HCT116 (cell line): ENCODE results near the gene HSD17B1. TPM values are rescaled to one million over a fixed set of nuclear protein-coding genes. Genes with fewer than 3 reads are reported as not detected.

Source experiments
- ATAC-seq: fragments of 200-7000 bp; cut with Tn5 transposase; 2 replicates; pipeline ENCODE4 v1.9.1; 2020; ENCODE audit warnings: mild to moderate bottlenecking, moderate library complexity
- BruUV-seq: library from RNA; stranded (reverse); fragments of 400-500 nt; replicated peaks from 2 replicates; lab custom pipeline; 2021; lab: Mats Ljungman, UMichigan
- CTCF ChIA-PET: fragments of 300-600 bp; sonication (Branson Sonifier 250); formaldehyde crosslinking; loops from one replicate; lab custom pipeline; 2021; ENCODE audit warnings: antibody characterized with exemption; lab: Charles Lee
- POLR2A ChIA-PET: fragments of 300-600, 350-600 bp; sonication (Branson Sonifier 250); formaldehyde crosslinking; loops from one replicate; lab custom pipeline; 2021; ENCODE audit warnings: antibody characterized with exemption; lab: Charles Lee
- RAD21 ChIA-PET, 2 experiments: fragments of 300-600 bp; sonication (Branson Sonifier 250); formaldehyde crosslinking; loops; one replicate each; lab custom pipeline; 2023; ENCODE audit warnings: low total read pairs in 2 of 2; ENCODE audit not compliant: uncharacterized antibody in 2 of 2, unreplicated experiment in 2 of 2, low non-redundant PET in 1 of 2; lab: Charles Lee
- DNase-seq: peaks from one replicate; pipeline ENCODE4 v3.0.0-alpha.2; 2010; ENCODE audit warnings: low read depth, low spot score
- H2AFZ ChIP-seq: fragments of 200-600 bp; shearing (Covaris generic), sonication (generic); 2 replicates; pipeline ENCODE4 v1.6.1; 2017; ENCODE audit warnings: low read depth, mixed run types, mixed read lengths, antibody characterized with exemption, low read length; ENCODE audit not compliant: poor library complexity, severe bottlenecking
- H3K27ac ChIP-seq: 2 replicates; pipeline ENCODE4 v1.5.1; 2012; ENCODE audit warnings: low read depth, low read length
- H3K27me3 ChIP-seq: fragments of 200-600 bp; sonication (generic); 2 replicates; pipeline ENCODE4 v1.6.1; 2016; ENCODE audit warnings: mixed run types, low read length, mixed read lengths; ENCODE audit not compliant: insufficient read depth
- H3K36me3 ChIP-seq, 2 experiments: fragments of 200-500 bp in 1 of 2; fragments of 200-600 bp in 1 of 2; sonication (Bioruptor generic) in 1 of 2; sonication (generic) in 1 of 2; 2 replicates each; pipeline versions ENCODE4 v1.5.1 to v1.6.1; 2014 to 2016; ENCODE audit warnings: low read length in 2 of 2, inconsistent platforms in 1 of 2, mixed read lengths in 1 of 2, mixed run types in 1 of 2; ENCODE audit not compliant: insufficient read depth in 2 of 2, control insufficient read depth in 1 of 2
- H3K4me1 ChIP-seq, 2 experiments: fragments of 200-600 bp in 1 of 2; sonication (generic) in 1 of 2; 2 replicates each; pipeline versions ENCODE4 v1.5.1 to v1.6.1; 2012 to 2017; ENCODE audit warnings: low read length in 2 of 2, inconsistent platforms in 1 of 2, mild to moderate bottlenecking in 1 of 2, mixed read lengths in 1 of 2, mixed run types in 1 of 2, moderate library complexity in 1 of 2; ENCODE audit not compliant: insufficient read depth in 2 of 2, control insufficient read depth in 1 of 2
- H3K4me2 ChIP-seq: fragments of 200-600 bp; sonication (generic); 2 replicates; pipeline ENCODE4 v1.6.1; 2017; ENCODE audit warnings: mixed run types, low read length, mixed read lengths
- H3K4me3 ChIP-seq, 2 experiments: fragments of 200-600 bp in 1 of 2; sonication (generic) in 1 of 2; replicated peaks in 1 of 2; 2 replicates each; pipeline ENCODE4 v1.5.1; 2011 to 2016; ENCODE audit warnings: low read length in 2 of 2, control low read depth in 1 of 2, low read depth in 1 of 2, mild to moderate bottlenecking in 1 of 2, mixed read lengths in 1 of 2, mixed run types in 1 of 2
- H3K79me2 ChIP-seq: fragments of 200-600 bp; sonication (generic); 2 replicates; pipeline ENCODE4 v1.6.1; 2017; ENCODE audit warnings: mild to moderate bottlenecking, mixed run types, low read length, moderate library complexity, mixed read lengths; ENCODE audit not compliant: insufficient read depth
- H3K9ac ChIP-seq: fragments of 200-600 bp; sonication (generic); 2 replicates; pipeline ENCODE4 v1.6.1; 2016; ENCODE audit warnings: low read length, mixed read lengths
- H3K9me2 ChIP-seq: fragments of 200-600 bp; sonication (generic), shearing (Covaris generic); 2 replicates; pipeline ENCODE4 v1.6.1; 2017; ENCODE audit warnings: mixed run types, mild to moderate bottlenecking, moderate library complexity; ENCODE audit not compliant: insufficient read depth
- H3K9me3 ChIP-seq, 2 experiments: fragments of 200-500 bp in 1 of 2; fragments of 200-600 bp in 1 of 2; sonication (Bioruptor generic) in 1 of 2; sonication (generic) in 1 of 2; 2 replicates each; pipeline ENCODE4 v1.6.1; 2014 to 2017; ENCODE audit warnings: low read length in 2 of 2, mixed read lengths in 2 of 2, inconsistent platforms in 1 of 2, low read depth in 1 of 2, mild to moderate bottlenecking in 1 of 2, mixed run types in 1 of 2, moderate library complexity in 1 of 2; ENCODE audit not compliant: control insufficient read depth in 1 of 2, insufficient read depth in 1 of 2
- H4K20me1 ChIP-seq: fragments of 200-600 bp; sonication (generic), shearing (Covaris generic); 2 replicates; pipeline ENCODE4 v1.6.1; 2017; ENCODE audit warnings: mixed run types, mild to moderate bottlenecking, moderate library complexity; ENCODE audit not compliant: insufficient read depth
- CBX3 ChIP-seq: IDR thresholded peaks from 2 replicates; pipeline ENCODE4 v1.6.1; 2012; ENCODE audit warnings: low read depth
- CEBPB ChIP-seq: IDR thresholded peaks from 2 replicates; pipeline ENCODE4 v1.6.1; 2012; ENCODE audit warnings: low read depth
- EGR1 ChIP-seq: IDR thresholded peaks from 2 replicates; pipeline ENCODE4 v1.6.1; 2012; ENCODE audit warnings: low read depth
- ELF1 ChIP-seq: IDR thresholded peaks from 2 replicates; pipeline ENCODE4 v1.6.1; 2012; ENCODE audit warnings: low read depth, borderline replicate concordance
- EZH2 ChIP-seq: fragments of 200-600 bp; sonication (generic); IDR thresholded peaks from 2 replicates; pipeline ENCODE4 v1.6.1; 2017; ENCODE audit warnings: antibody characterized with exemption, mixed run types
- EZH2phosphoT487 ChIP-seq: fragments of 200-600 bp; IDR thresholded peaks from 2 replicates; pipeline ENCODE4 v1.6.1; 2018; ENCODE audit warnings: antibody characterized with exemption, borderline replicate concordance
- FOSL1 ChIP-seq: IDR thresholded peaks from 2 replicates; pipeline ENCODE4 v1.6.1; 2012; ENCODE audit warnings: low read depth
- MAX ChIP-seq: IDR thresholded peaks from 2 replicates; pipeline ENCODE4 v1.6.1; 2012
- POLR2A ChIP-seq: IDR thresholded peaks from 2 replicates; pipeline ENCODE4 v1.7.0; 2011; ENCODE audit warnings: borderline replicate concordance; ENCODE audit not compliant: insufficient read depth, insufficient read length; ENCODE audit errors: extremely low read depth
- REST ChIP-seq: IDR thresholded peaks from 2 replicates; pipeline ENCODE4 v1.6.1; 2012; ENCODE audit warnings: low read depth
- SIN3A ChIP-seq: IDR thresholded peaks from 2 replicates; pipeline ENCODE4 v1.6.1; 2012; ENCODE audit warnings: low read depth
- SP1 ChIP-seq: IDR thresholded peaks from 2 replicates; pipeline ENCODE4 v1.6.1; 2012; ENCODE audit warnings: low read depth
- TCF7L2 ChIP-seq: IDR thresholded peaks from 2 replicates; pipeline ENCODE4 v1.7.0; 2011; ENCODE audit warnings: borderline replicate concordance, inconsistent platforms; ENCODE audit not compliant: insufficient read depth, insufficient read length; ENCODE audit errors: extremely low read depth
- ZBTB33 ChIP-seq: IDR thresholded peaks from 2 replicates; pipeline ENCODE4 v1.6.1; 2011; ENCODE audit warnings: mild to moderate bottlenecking, low read length, moderate library complexity; ENCODE audit not compliant: insufficient replicate concordance; ENCODE audit errors: extremely low read depth
- ZFX ChIP-seq: fragments of 450-650 bp; IDR thresholded peaks from 2 replicates; pipeline ENCODE4 v1.6.1; 2017
- ZNF274 ChIP-seq: fragments of 200-500 bp; sonication (Bioruptor generic); IDR thresholded peaks from 2 replicates; pipeline ENCODE4 v1.6.1; 2014; ENCODE audit warnings: mild to moderate bottlenecking, low read depth, low read length, inconsistent platforms
- intact Hi-C: fragments of 100-400 bp; cut with micrococcal nuclease; formaldehyde crosslinking; loops from 2 replicates; pipeline ENCODE4 v1.10.0; 2022
- total RNA-seq: library from RNA; stranded (reverse); gene quantifications from one replicate; pipeline ENCODE4 v1.2.1, GENCODE V29; 2021; ENCODE audit not compliant: unreplicated experiment
- TF ChIP-seq, protein P1 (sequence below), 3 experiments: fragments of 200-600 bp in 1 of 3; sonication (generic) in 1 of 3; IDR thresholded peaks in 2 of 3; conservative IDR thresholded peaks in 1 of 3; 2 replicates each; pipeline ENCODE4 v1.5.1; 2012 to 2017; ENCODE audit warnings: low read depth in 2 of 3, low read length in 2 of 3, antibody characterized with exemption in 1 of 3, borderline replicate concordance in 1 of 3, control low read depth in 1 of 3, mild to moderate bottlenecking in 1 of 3, mixed read lengths in 1 of 3, mixed run types in 1 of 3, moderate library complexity in 1 of 3; ENCODE audit not compliant: insufficient read depth in 1 of 3

Gene HSD17B1
- total RNA-seq, 1 experiment from 2014 or later: 1.4 TPM

DNA sequence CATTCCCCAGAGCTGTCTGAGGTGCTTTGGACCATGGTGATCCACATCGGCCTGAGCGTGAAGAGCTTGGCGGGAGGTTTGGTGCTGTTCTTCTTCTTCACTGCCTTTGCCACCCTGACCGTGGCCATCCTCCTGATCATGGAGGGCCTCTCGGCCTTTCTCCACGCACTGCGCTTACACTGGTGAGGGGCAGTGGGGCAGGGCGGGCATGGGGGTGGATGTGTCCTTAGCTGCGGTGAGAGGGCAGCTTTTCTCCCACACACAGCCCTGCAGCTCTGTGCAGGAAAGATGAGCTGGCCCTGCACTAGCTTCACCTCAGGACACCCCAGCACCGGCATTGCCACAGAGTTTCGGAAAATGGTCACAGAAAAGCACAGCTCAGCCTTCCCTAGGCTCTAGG is 38.4 kb upstream of the HSD17B1 start (continued):
- no peak for TF ChIP-seq MAX
- TF ChIP-seq, all 23 proteins: peak for 0

DNA sequence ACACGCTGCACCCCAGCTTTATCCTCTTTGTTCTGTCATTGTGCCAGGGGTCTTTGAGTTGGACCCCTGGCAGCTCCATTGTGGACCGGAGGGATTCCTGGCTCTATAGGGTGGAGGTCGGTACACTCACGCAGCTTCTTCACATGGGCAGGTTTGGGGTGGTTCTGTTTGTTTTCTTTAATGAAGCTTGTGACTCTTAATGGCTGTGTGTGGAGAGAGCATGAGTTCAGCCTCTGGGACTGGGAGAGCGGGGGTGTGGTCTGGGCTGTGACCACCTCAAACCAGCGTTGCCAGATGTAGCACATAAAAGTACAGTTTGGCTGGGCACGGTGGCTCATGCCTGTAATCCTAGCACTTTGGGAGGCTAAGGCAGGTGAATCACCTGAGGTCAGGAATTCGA is 37.9 kb upstream of the HSD17B1 start:
- ATAC-seq: no peak
- intact Hi-C loops: loop anchor here (5.0 kb wide), 1 partner anchor 108 kb away; no protein-coding TSS in a partner anchor
- no peak overlapping the region for H3K9ac ChIP-seq
- no peak for TF ChIP-seq ZBTB33
- no peak for TF ChIP-seq EGR1
- no peak for TF ChIP-seq FOSL1
- no peak for TF ChIP-seq EZH2phosphoT487
- no peak for TF ChIP-seq EZH2
- TF ChIP-seq TCF7L2: no peak
- no peak for TF ChIP-seq REST
- TF ChIP-seq CEBPB: no peak
- TF ChIP-seq, protein P1, sequence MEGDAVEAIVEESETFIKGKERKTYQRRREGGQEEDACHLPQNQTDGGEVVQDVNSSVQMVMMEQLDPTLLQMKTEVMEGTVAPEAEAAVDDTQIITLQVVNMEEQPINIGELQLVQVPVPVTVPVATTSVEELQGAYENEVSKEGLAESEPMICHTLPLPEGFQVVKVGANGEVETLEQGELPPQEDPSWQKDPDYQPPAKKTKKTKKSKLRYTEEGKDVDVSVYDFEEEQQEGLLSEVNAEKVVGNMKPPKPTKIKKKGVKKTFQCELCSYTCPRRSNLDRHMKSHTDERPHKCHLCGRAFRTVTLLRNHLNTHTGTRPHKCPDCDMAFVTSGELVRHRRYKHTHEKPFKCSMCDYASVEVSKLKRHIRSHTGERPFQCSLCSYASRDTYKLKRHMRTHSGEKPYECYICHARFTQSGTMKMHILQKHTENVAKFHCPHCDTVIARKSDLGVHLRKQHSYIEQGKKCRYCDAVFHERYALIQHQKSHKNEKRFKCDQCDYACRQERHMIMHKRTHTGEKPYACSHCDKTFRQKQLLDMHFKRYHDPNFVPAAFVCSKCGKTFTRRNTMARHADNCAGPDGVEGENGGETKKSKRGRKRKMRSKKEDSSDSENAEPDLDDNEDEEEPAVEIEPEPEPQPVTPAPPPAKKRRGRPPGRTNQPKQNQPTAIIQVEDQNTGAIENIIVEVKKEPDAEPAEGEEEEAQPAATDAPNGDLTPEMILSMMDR (IDR thresholded peaks at IDR 0.05 in 2 of 3, conservative IDR thresholded peaks at IDR 0.05 in 1 of 3; ENCODE audit: borderline replicate concordance in 1 of 3, insufficient read depth in 1 of 3, low read depth in 2 of 3, low read length in 2 of 3): no peak
- TF ChIP-seq CBX3: no peak
- no peak for TF ChIP-seq SP1
- TF ChIP-seq ELF1: no peak
- TF ChIP-seq POLR2A: no peak
- no peak for TF ChIP-seq ZNF274
- TF ChIP-seq ZFX: no peak
- no peak for TF ChIP-seq SIN3A
- POLR2A ChIA-PET: interaction anchor here (0.9 to 1.0 kb wide), 2 partner anchors 13 to 483 kb away, joined by 3 read pairs; partner anchors contain the start of gene RPL27
- H3K79me2 ChIP-seq: no peaks in the 10 kb centered on the region
- CTCF ChIA-PET: interaction anchor here (0.8 to 1.2 kb wide), 2 partner anchors 92 to 108 kb away, joined by 3 read pairs; partner anchors contain the start of gene CAVIN1
- no peak overlapping the region for H3K4me3 ChIP-seq
- H3K27ac ChIP-seq: no peak overlapping the region
- peaks cover 0 to 8% of the 10 kb centered on the region in 2 experiments; a peak in 2 of 4 replicates for H3K36me3 ChIP-seq
- H3K9me3 ChIP-seq: no peaks in the 10 kb centered on the region
- H4K20me1 ChIP-seq: no peaks in the 10 kb centered on the region
- no peaks in the 10 kb centered on the region for H3K9me2 ChIP-seq
- no peak for DNase-seq
- H3K4me2 ChIP-seq: no peak overlapping the region
- BruUV-seq: no TSS peak
- no peaks in the 10 kb centered on the region for H3K27me3 ChIP-seq
- no peak overlapping the region for H2AFZ ChIP-seq
- RAD21 ChIA-PET: no interaction called here
- peaks cover 23 to 28% of the 10 kb centered on the region in 2 experiments for H3K4me1 ChIP-seq
